GM12864 (cell line): ENCODE data around the gene ZCCHC9.
A peak's percentile ranks its signal among the peaks of the same experiment; 100 is the strongest.
"Not testable (repeated sequence)": the region's sequence is repeated elsewhere in the genome, so short reads cannot be mapped to it uniquely, and the experiment has no call there.

ENCODE experiments used
- DNase-seq: peaks from one replicate; pipeline ENCODE4 v3.0.0-alpha.2; 2011; ENCODE audit warnings: low read depth
- H3K4me3 ChIP-seq: 2 replicates; pipeline ENCODE4 v1.5.1; 2011; ENCODE audit warnings: mild to moderate bottlenecking, low read depth, low read length, control low read depth
- CTCF ChIP-seq: IDR thresholded peaks from 2 replicates; pipeline ENCODE4 v1.5.1; 2011; ENCODE audit warnings: low read depth, mild to moderate bottlenecking, moderate library complexity, low read length, control low read depth, inconsistent platforms; ENCODE audit errors: missing control alignments

Gene ZCCHC9

GRCh38 chr5:81301271-81302015 lies at the start of gene ZCCHC9:
Gene ZCCHC9, plus strand, starts transcription at chr5:81301587. Its CDS starts 3,171 bp downstream, at chr5:81304758.
- peak; percentile 82 for DNase-seq
- TF ChIP-seq CTCF, result no peak
- peak within 1 kb of the TSS; percentile 79 for H3K4me3 ChIP-seq

GRCh38 chr5:81251922-81252321 lies 49.5 kb upstream of the ZCCHC9 start:
- no peak overlapping the region for H3K4me3 ChIP-seq
- DNase-seq, result no peak
- no peak for TF ChIP-seq CTCF

GRCh38 chr5:81252904-81253303 lies 48.5 kb upstream of the ZCCHC9 start:
- no peak for TF ChIP-seq CTCF
- no peak overlapping the region for H3K4me3 ChIP-seq
- DNase-seq, result no peak

- no peak for DNase-seq
- H3K4me3 ChIP-seq, result no peak overlapping the region
Measured at GRCh38 chr5:81253875-81254274, 47.5 kb upstream of the ZCCHC9 start.

GRCh38 chr5:81254886-81255559 lies 46.4 kb upstream of the ZCCHC9 start:
- TF ChIP-seq CTCF, result no peak
- no peak overlapping the region for H3K4me3 ChIP-seq
- DNase-seq, result no peak

More at GRCh38 chr5:81253875-81254274, 47.5 kb upstream of the ZCCHC9 start:
- TF ChIP-seq CTCF, result no peak

- no peak for DNase-seq
- no peak overlapping the region for H3K4me3 ChIP-seq
- no peak for TF ChIP-seq CTCF
Measured at GRCh38 chr5:81256766-81257165, 44.6 kb upstream of the ZCCHC9 start.

GRCh38 chr5:81262796-81263195 lies 38.6 kb upstream of the ZCCHC9 start:
- not testable (repeated sequence) for H3K4me3 ChIP-seq, DNase-seq
